Uterus (tissue), 2 donors: Measurements from ENCODE around the gene ESPNL.
"Not testable (repeated sequence)": the region's sequence is repeated elsewhere in the genome, so short reads cannot be mapped to it uniquely, and the experiment has no call there.

ENCODE experiments used
- POLR2A ChIP-seq, 2 donors: fragments of 450-650 bp; IDR thresholded peaks; one replicate each; pipeline ENCODE4 v1.6.1; 2016; ENCODE audit warnings: antibody characterized with exemption in 2 of 2, mild to moderate bottlenecking in 1 of 2, moderate library complexity in 1 of 2
- TF ChIP-seq, protein P1 (sequence below), 4 experiments: fragments of 200-600 bp in 2 of 4; fragments of 450-650 bp in 2 of 4; sonication (generic) in 2 of 4; IDR thresholded peaks; one replicate each; pipeline ENCODE4 v1.5.1; 2016 to 2019; ENCODE audit warnings: antibody characterized with exemption in 4 of 4, mild to moderate bottlenecking in 2 of 4, moderate library complexity in 1 of 4

DNA sequence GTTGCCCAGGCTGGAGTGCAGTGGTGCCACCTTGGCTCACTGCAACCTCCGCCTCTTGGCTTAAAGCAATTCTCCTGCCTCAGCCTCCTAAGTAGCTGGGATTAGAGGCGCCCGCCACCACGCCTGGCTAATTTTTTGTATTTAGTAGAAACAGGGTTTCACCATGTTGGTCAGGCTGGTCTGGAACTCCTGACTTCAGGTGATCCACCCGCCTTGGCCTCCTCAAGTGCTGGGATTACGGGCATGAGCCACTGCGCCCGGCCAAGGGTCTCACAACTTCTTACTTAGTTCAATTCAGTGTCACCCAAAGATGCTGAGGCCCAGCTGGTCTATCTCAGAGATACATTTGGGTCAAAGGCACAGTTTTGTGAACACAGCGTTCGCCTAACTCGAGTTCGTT, 15.6 kb downstream of the ESPNL start:
- TF ChIP-seq, protein P1, sequence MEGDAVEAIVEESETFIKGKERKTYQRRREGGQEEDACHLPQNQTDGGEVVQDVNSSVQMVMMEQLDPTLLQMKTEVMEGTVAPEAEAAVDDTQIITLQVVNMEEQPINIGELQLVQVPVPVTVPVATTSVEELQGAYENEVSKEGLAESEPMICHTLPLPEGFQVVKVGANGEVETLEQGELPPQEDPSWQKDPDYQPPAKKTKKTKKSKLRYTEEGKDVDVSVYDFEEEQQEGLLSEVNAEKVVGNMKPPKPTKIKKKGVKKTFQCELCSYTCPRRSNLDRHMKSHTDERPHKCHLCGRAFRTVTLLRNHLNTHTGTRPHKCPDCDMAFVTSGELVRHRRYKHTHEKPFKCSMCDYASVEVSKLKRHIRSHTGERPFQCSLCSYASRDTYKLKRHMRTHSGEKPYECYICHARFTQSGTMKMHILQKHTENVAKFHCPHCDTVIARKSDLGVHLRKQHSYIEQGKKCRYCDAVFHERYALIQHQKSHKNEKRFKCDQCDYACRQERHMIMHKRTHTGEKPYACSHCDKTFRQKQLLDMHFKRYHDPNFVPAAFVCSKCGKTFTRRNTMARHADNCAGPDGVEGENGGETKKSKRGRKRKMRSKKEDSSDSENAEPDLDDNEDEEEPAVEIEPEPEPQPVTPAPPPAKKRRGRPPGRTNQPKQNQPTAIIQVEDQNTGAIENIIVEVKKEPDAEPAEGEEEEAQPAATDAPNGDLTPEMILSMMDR (IDR thresholded peaks at IDR 0.05), result not testable (repeated sequence)
- TF ChIP-seq POLR2A (IDR thresholded peaks at IDR 0.05), result not testable (repeated sequence)
